NCI-H1436 treated with DMSO at 0.1 percent for 48 hours (cell line): ENCODE data around the gene COL4A2.
"Not testable (repeated sequence)": the region's sequence is repeated elsewhere in the genome, so short reads cannot be mapped to it uniquely, and the experiment has no call there.

Source experiments
- DNase-seq: peaks from one replicate; lab custom pipeline; 2025; lab: John Stamatoyannopoulos, UW

The COL4A2 gene

GRCh38 chr13:110517505-110518225 lies 210.6 kb downstream of the COL4A2 start:
- DNase-seq = no peak

GRCh38 chr13:110518226-110518525 lies 211.1 kb downstream of the COL4A2 start:
- no peak for DNase-seq

- DNase-seq = no peak
Measured at GRCh38 chr13:110518571-110518970, 211.5 kb downstream of the COL4A2 start.

GRCh38 chr13:110519046-110519445 lies 212.0 kb downstream of the COL4A2 start:
- DNase-seq = no peak

GRCh38 chr13:110519506-110519905 lies 212.4 kb downstream of the COL4A2 start:
- DNase-seq = no peak

GRCh38 chr13:110520431-110521295 lies 213.6 kb downstream of the COL4A2 start:
- DNase-seq = no peak

GRCh38 chr13:110521296-110521680 lies 214.2 kb downstream of the COL4A2 start:
- DNase-seq = no peak

GRCh38 chr13:110521946-110522345 lies 214.9 kb downstream of the COL4A2 start:
- no peak for DNase-seq

- no peak for DNase-seq
Measured at GRCh38 chr13:110522721-110523120, 215.6 kb downstream of the COL4A2 start.

GRCh38 chr13:110523180-110523579 lies 216.1 kb downstream of the COL4A2 start:
- DNase-seq = no peak

- DNase-seq = no peak
Measured at GRCh38 chr13:110523838-110524540, 216.9 kb downstream of the COL4A2 start.

- no peak for DNase-seq
Measured at GRCh38 chr13:110524541-110525257, 217.6 kb downstream of the COL4A2 start.

- DNase-seq = no peak
Measured at GRCh38 chr13:110525328-110526319, 218.5 kb downstream of the COL4A2 start.

GRCh38 chr13:110528371-110528770 lies 221.3 kb downstream of the COL4A2 start:
- DNase-seq = no peak

GRCh38 chr13:110528911-110529310 lies 221.8 kb downstream of the COL4A2 start:
- no peak for DNase-seq

GRCh38 chr13:110529522-110530311 lies 222.6 kb downstream of the COL4A2 start:
- no peak for DNase-seq

GRCh38 chr13:110531100-110531499 lies 224.0 kb downstream of the COL4A2 start:
- no peak for DNase-seq

GRCh38 chr13:110531671-110532083 lies 224.6 kb downstream of the COL4A2 start:
- no peak for DNase-seq

GRCh38 chr13:110532258-110532657 lies 225.2 kb downstream of the COL4A2 start:
- not testable (repeated sequence) for DNase-seq
